ENCODE results near the gene LYZL4. TPM values are rescaled to one million over a fixed set of nuclear protein-coding genes. Genes with fewer than 3 reads are reported as not detected.

Gene LYZL4
- total and polyA plus RNA-seq, 2 experiments from 2014 or later = 4.3 to 6.9 TPM

DNA sequence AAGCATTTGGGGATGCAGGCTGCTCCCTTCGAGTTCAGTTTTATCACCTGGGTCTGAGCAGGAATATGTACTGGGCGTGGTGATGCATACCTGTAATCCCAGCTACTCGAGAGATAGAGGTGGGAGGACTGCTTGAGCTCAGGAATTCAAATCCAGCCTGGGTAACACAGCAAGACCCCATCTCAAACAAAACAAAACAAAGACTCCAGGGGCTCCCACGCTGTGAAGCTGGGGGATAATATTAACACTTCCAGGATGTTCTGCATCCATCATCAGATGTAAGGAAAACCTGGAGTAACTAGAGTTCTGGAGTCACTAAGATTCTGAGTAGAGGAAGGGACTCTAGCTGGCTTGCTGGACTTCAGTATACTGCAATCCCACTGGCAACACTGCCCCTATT is 40.6 kb downstream of the LYZL4 start:
- DNase-seq (ENCODE audit: low read depth in 1 of 2, low spot score in 1 of 2) = no peak
- no peaks in the 10 kb centered on the region for H3K27me3 ChIP-seq
- no peaks in the 10 kb centered on the region for H3K36me3 ChIP-seq
- H3K27ac ChIP-seq = no peak overlapping the region
- no peaks in the 10 kb centered on the region for H3K4me1 ChIP-seq (ENCODE audit: low read depth)
- no peaks in the 10 kb centered on the region for H3K9me3 ChIP-seq (ENCODE audit: low read depth)
- TF ChIP-seq, protein P1, sequence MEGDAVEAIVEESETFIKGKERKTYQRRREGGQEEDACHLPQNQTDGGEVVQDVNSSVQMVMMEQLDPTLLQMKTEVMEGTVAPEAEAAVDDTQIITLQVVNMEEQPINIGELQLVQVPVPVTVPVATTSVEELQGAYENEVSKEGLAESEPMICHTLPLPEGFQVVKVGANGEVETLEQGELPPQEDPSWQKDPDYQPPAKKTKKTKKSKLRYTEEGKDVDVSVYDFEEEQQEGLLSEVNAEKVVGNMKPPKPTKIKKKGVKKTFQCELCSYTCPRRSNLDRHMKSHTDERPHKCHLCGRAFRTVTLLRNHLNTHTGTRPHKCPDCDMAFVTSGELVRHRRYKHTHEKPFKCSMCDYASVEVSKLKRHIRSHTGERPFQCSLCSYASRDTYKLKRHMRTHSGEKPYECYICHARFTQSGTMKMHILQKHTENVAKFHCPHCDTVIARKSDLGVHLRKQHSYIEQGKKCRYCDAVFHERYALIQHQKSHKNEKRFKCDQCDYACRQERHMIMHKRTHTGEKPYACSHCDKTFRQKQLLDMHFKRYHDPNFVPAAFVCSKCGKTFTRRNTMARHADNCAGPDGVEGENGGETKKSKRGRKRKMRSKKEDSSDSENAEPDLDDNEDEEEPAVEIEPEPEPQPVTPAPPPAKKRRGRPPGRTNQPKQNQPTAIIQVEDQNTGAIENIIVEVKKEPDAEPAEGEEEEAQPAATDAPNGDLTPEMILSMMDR (IDR thresholded peaks at IDR 0.05; ENCODE audit: low read depth, low read length) = no peak
- no peak overlapping the region for H3K4me3 ChIP-seq

DNA sequence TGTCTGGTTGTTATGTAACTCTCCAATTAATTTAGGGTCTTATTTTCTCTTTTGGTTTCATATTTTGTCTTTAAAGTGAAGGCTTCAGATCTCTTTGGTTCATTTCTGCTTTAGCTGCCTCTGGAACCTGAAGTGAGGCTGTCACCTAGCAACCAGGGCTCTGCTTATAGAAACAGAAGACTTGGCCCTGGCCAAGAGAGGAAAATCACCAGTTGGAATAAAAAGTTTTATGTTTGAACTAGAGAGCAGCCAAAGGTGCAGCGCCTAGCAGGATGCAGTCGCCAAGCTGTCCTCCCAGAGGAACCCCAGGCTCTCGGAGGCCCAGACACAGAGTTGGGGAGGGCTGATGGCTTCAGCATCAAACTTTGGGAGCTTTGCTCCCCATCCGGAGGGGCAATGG is 41.1 kb downstream of the LYZL4 start:
- TF ChIP-seq, protein P1 (IDR thresholded peaks at IDR 0.05; ENCODE audit: low read depth, low read length) = no peak
- DNase-seq (ENCODE audit: low read depth in 1 of 2, low spot score in 1 of 2) = peak in 1 of 2 donors; percentile 51
- H3K36me3 ChIP-seq = no peaks in the 10 kb centered on the region
- no peak overlapping the region for H3K4me3 ChIP-seq
- no peaks in the 10 kb centered on the region for H3K27me3 ChIP-seq
- H3K27ac ChIP-seq = no peak overlapping the region
- H3K9me3 ChIP-seq (ENCODE audit: low read depth) = no peaks in the 10 kb centered on the region
- H3K4me1 ChIP-seq (ENCODE audit: low read depth) = no peaks in the 10 kb centered on the region

GRCh38 chr3:42368861-42369260 is 41.5 kb downstream of the LYZL4 start:
- Histone ChIP-seq H3K4me1 (ENCODE audit: low read depth) (no peaks in the 10 kb centered on the region), H3K36me3 (no peaks in the 10 kb centered on the region), H3K27ac (no peak overlapping the region), H3K4me3 (no peak overlapping the region), H3K27me3 (no peaks in the 10 kb centered on the region), H3K9me3 (ENCODE audit: low read depth) (no peaks in the 10 kb centered on the region)
- TF ChIP-seq, protein P1 (IDR thresholded peaks at IDR 0.05; ENCODE audit: low read depth, low read length) = no peak
- no peak for DNase-seq (ENCODE audit: low read depth in 1 of 2, low spot score in 1 of 2)

GRCh38 chr3:42367903-42368302 is 42.5 kb downstream of the LYZL4 start:
- Histone ChIP-seq H3K9me3 (ENCODE audit: low read depth) (no peaks in the 10 kb centered on the region), H3K4me1 (ENCODE audit: low read depth) (no peaks in the 10 kb centered on the region), H3K27ac (no peak overlapping the region), H3K4me3 (no peak overlapping the region), H3K27me3 (no peaks in the 10 kb centered on the region), H3K36me3 (no peaks in the 10 kb centered on the region)
- no peak for DNase-seq (ENCODE audit: low read depth in 1 of 2, low spot score in 1 of 2)
- TF ChIP-seq, protein P1 (IDR thresholded peaks at IDR 0.05; ENCODE audit: low read depth, low read length) = no peak

- DNase-seq (ENCODE audit: low read depth in 1 of 2, low spot score in 1 of 2) = no peak
- Histone ChIP-seq H3K36me3 (no peaks in the 10 kb centered on the region), H3K4me3 (no peak overlapping the region), H3K9me3 (ENCODE audit: low read depth) (no peaks in the 10 kb centered on the region), H3K27ac (no peak overlapping the region), H3K4me1 (ENCODE audit: low read depth) (no peaks in the 10 kb centered on the region), H3K27me3 (no peaks in the 10 kb centered on the region)
- TF ChIP-seq, protein P1 (IDR thresholded peaks at IDR 0.05; ENCODE audit: low read depth, low read length) = no peak
These were observed 43.9 kb downstream of the LYZL4 start for GRCh38 chr3:42366550-42366949.

DNA sequence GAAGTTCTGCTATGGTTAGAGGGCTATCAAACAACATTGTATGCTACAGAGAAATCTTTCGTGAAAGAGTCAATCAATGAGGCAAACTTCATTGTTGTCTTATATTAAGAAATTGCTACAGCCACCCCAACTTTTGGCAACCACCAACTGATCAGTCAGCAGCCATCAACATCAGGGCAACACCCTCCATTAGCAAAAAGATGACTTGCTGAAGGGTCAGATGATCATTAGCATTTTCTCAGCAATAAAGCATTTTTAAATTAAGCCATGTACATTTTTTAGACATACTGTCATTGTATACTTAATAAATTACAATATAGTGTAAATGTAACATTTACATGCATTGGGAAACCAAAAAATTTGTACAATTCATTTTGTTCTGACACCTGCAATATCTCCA is 53.1 kb downstream of the LYZL4 start:
- H3K9me3 ChIP-seq (ENCODE audit: low read depth) = no peaks in the 10 kb centered on the region
- H3K4me1 ChIP-seq (ENCODE audit: low read depth) = peaks cover 3% of the 10 kb centered on the region
- H3K27me3 ChIP-seq = no peaks in the 10 kb centered on the region
- H3K27ac ChIP-seq = no peak overlapping the region
- H3K4me3 ChIP-seq = no peak overlapping the region
- DNase-seq (ENCODE audit: low read depth in 1 of 2, low spot score in 1 of 2) = no peak
- no peaks in the 10 kb centered on the region for H3K36me3 ChIP-seq
- TF ChIP-seq, protein P1 (IDR thresholded peaks at IDR 0.05; ENCODE audit: low read depth, low read length) = no peak
